Liver (tissue), 9 donors: ENCODE measurements around the gene NUCKS1. TPM values are rescaled to one million over a fixed set of nuclear protein-coding genes. Genes with fewer than 3 reads are reported as not detected.

Experiments
- DNase-seq: peaks from one replicate; pipeline ENCODE4 v3.0.0-alpha.2; 2017; ENCODE audit warnings: low spot score
- H3K27ac ChIP-seq, 2 donors: one replicate each; pipeline ENCODE4 v1.7.0; 2013; ENCODE audit warnings: inconsistent platforms in 2 of 2, low read length in 2 of 2, control low read depth in 1 of 2, low read depth in 1 of 2, mild to moderate bottlenecking in 1 of 2
- H3K27me3 ChIP-seq, 4 donors: one replicate each; pipeline versions ENCODE4 v1.6.1 to v1.7.0; 2013; ENCODE audit warnings: low read length in 3 of 4, inconsistent platforms in 1 of 4, mild to moderate bottlenecking in 1 of 4, moderate library complexity in 1 of 4; ENCODE audit not compliant: control insufficient read depth in 4 of 4, insufficient read depth in 4 of 4
- H3K36me3 ChIP-seq, 4 donors: one replicate each; pipeline versions ENCODE4 v1.6.1 to v1.7.0; 2013; ENCODE audit warnings: low read length in 3 of 4, mild to moderate bottlenecking in 3 of 4, low read depth in 1 of 4, moderate library complexity in 1 of 4; ENCODE audit not compliant: control insufficient read depth in 4 of 4, insufficient read depth in 3 of 4
- H3K4me1 ChIP-seq, 4 donors: one replicate each; pipeline versions ENCODE4 v1.6.1 to v1.7.0; 2013; ENCODE audit warnings: low read length in 3 of 4, mild to moderate bottlenecking in 3 of 4, moderate library complexity in 1 of 4; ENCODE audit not compliant: control insufficient read depth in 4 of 4, insufficient read depth in 4 of 4
- H3K4me3 ChIP-seq, 3 donors: one replicate each; pipeline versions ENCODE4 v1.6.1 to v1.7.0; 2013; ENCODE audit warnings: low read length in 3 of 3, control low read depth in 1 of 3, low read depth in 1 of 3, mild to moderate bottlenecking in 1 of 3
- H3K9ac ChIP-seq, 2 donors: one replicate each; pipeline ENCODE4 v1.7.0; 2013; ENCODE audit warnings: low read length in 2 of 2, mild to moderate bottlenecking in 2 of 2, moderate library complexity in 2 of 2, control low read depth in 1 of 2, low read depth in 1 of 2
- H3K9me3 ChIP-seq, 4 donors: one replicate each; pipeline versions ENCODE4 v1.6.1 to v1.7.0; 2013; ENCODE audit warnings: low read length in 3 of 4; ENCODE audit not compliant: control insufficient read depth in 4 of 4
- ATF3 ChIP-seq: IDR thresholded peaks from 2 replicates; pipeline ENCODE4 v1.6.1; 2016; ENCODE audit warnings: antibody characterized with exemption
- CTCF ChIP-seq: fragments of 150-350 bp; IDR thresholded peaks from 2 replicates; pipeline ENCODE4 v1.5.1; 2017; ENCODE audit warnings: improper control_type of control experiment, low read depth, low read length; ENCODE audit not compliant: missing input control
- EGR1 ChIP-seq, 2 donors: IDR thresholded peaks; 2 replicates each; pipeline ENCODE4 v1.6.1; 2016 to 2018; ENCODE audit warnings: antibody characterized with exemption in 2 of 2, low read depth in 2 of 2
- FOXA1 ChIP-seq: IDR thresholded peaks from 2 replicates; pipeline ENCODE4 v1.6.1; 2016; ENCODE audit warnings: antibody characterized with exemption
- FOXA2 ChIP-seq: IDR thresholded peaks from 2 replicates; pipeline ENCODE4 v1.6.1; 2016; ENCODE audit warnings: antibody characterized with exemption
- HNF4A ChIP-seq, 2 donors: conservative IDR thresholded peaks; 2 replicates each; pipeline ENCODE4 v1.6.1; 2016; ENCODE audit warnings: antibody characterized with exemption in 2 of 2, mild to moderate bottlenecking in 2 of 2
- HNF4G ChIP-seq: IDR thresholded peaks from 2 replicates; pipeline ENCODE4 v1.6.1; 2016; ENCODE audit warnings: antibody characterized with exemption
- MAX ChIP-seq: IDR thresholded peaks from 2 replicates; pipeline ENCODE4 v1.6.1; 2016; ENCODE audit warnings: antibody characterized with exemption
- NR2F2 ChIP-seq: IDR thresholded peaks from 2 replicates; pipeline ENCODE4 v1.6.1; 2016; ENCODE audit warnings: antibody characterized with exemption
- RAD21 ChIP-seq, 2 donors: IDR thresholded peaks; 2 replicates each; pipeline ENCODE4 v1.6.1; 2016; ENCODE audit warnings: antibody characterized with exemption in 2 of 2, mild to moderate bottlenecking in 2 of 2
- REST ChIP-seq: IDR thresholded peaks from 2 replicates; pipeline ENCODE4 v1.6.1; 2016; ENCODE audit warnings: antibody characterized with exemption, mild to moderate bottlenecking
- RXRA ChIP-seq, 2 donors: IDR thresholded peaks; 2 replicates each; pipeline ENCODE4 v1.6.1; 2017 to 2018; ENCODE audit warnings: antibody characterized with exemption in 2 of 2, mild to moderate bottlenecking in 1 of 2
- SP1 ChIP-seq: IDR thresholded peaks from 2 replicates; pipeline ENCODE4 v1.6.1; 2018; ENCODE audit warnings: antibody characterized with exemption, mild to moderate bottlenecking
- TAF1 ChIP-seq: conservative IDR thresholded peaks from 2 replicates; pipeline ENCODE4 v1.6.1; 2016; ENCODE audit warnings: antibody characterized with exemption, mild to moderate bottlenecking
- ZBTB33 ChIP-seq: IDR thresholded peaks from 2 replicates; pipeline ENCODE4 v1.6.1; 2016; ENCODE audit warnings: antibody characterized with exemption
- WGBS: extraction: QIAGEN DNeasy Blood & Tissue Kit; methylation state at CpG from one replicate; pipeline ENCODE4 v1.1.7; 2013; 5-methylcytosine and 5-hydroxymethylcytosine counted together
- polyA plus RNA-seq, 2 donors: library from polyadenylated mRNA; stranded (reverse) in 1 of 2; unstranded in 1 of 2; fragments of 200-250 nt in 1 of 2; fragments of >200 nt in 1 of 2; fragmentation: Nextera tagmentation in 1 of 2; extraction: Ambion mirVana in 1 of 2; gene quantifications; one replicate each; pipeline versions ENCODE4 v1.2.1 to v1.2.3, GENCODE V29; 2013 to 2015
- total RNA-seq, 2 donors: library from RNA; depleted of rRNA; stranded (reverse); fragments of >200 nt; gene quantifications; one replicate each; pipeline ENCODE4 v1.2.3, GENCODE V29; 2014
- donor health status: healthy.
- donor health status: healthy.
- donor health status: healthy.
- donor health status: healthy.
- donor health status: healthy.

Gene NUCKS1
- total and polyA plus RNA-seq, 4 donors = 27.0 to 86.1 (median 42.6) TPM

GRCh38 chr1:205672395-205672889 is 77.5 kb downstream of the NUCKS1 start:
- WGBS = 47% methylated on average over 11 of the region's 11 CpGs
- H3K27ac ChIP-seq = peak overlapping the region; percentile 84
- H3K9ac ChIP-seq = no peak overlapping the region
- no peak overlapping the region for H3K4me3 ChIP-seq
- H3K4me1 ChIP-seq = peaks cover 52 to 95% (median 82%) of the 10 kb centered on the region in 4 donors
- no peaks in the 10 kb centered on the region for H3K9me3 ChIP-seq
- H3K36me3 ChIP-seq = no peaks in the 10 kb centered on the region
- no peaks in the 10 kb centered on the region for H3K27me3 ChIP-seq
- DNase-seq = no peak
- TF ChIP-seq ATF3 (no peak), FOXA1 (no peak), RAD21 (IDR thresholded peaks at IDR 0.05) (peak; percentile 72 to 79), CTCF (peak; percentile 39), ZBTB33 (no peak), RXRA (IDR thresholded peaks at IDR 0.05) (no peak), HNF4G (no peak), REST (no peak), TAF1 (no peak), NR2F2 (no peak)

- no peak for DNase-seq
- Histone ChIP-seq H3K27me3 (no peaks in the 10 kb centered on the region), H3K4me1 (peaks cover 47 to 91% (median 77%) of the 10 kb centered on the region in 4 donors), H3K4me3 (peak overlapping the region; percentile 13 to 51 (median 22)), H3K27ac (peak overlapping the region; percentile 84), H3K36me3 (no peaks in the 10 kb centered on the region), H3K9ac (peak overlapping the region in 1 of 2 donors; percentile 75), H3K9me3 (no peaks in the 10 kb centered on the region)
- TF ChIP-seq RXRA (IDR thresholded peaks at IDR 0.05) = peak; percentile 67 to 73
- TF ChIP-seq HNF4A (conservative IDR thresholded peaks at IDR 0.05) = peak; percentile 40 to 60
- no peak for TF ChIP-seq FOXA1
- TF ChIP-seq ATF3 = no peak
- TF ChIP-seq NR2F2 = peak; percentile 11
- no peak for TF ChIP-seq EGR1 (IDR thresholded peaks at IDR 0.05; ENCODE audit: low read depth in 2 of 2)
- peak; percentile 54 for TF ChIP-seq SP1
- TF ChIP-seq FOXA2 = peak; percentile 25
- no peak for TF ChIP-seq ZBTB33
- TF ChIP-seq CTCF = no peak
- peak in 1 of 2 donors; percentile 14 for TF ChIP-seq RAD21 (IDR thresholded peaks at IDR 0.05)
- peak; percentile 48 for TF ChIP-seq MAX
- WGBS = 38% methylated on average over 13 of the region's 13 CpGs
Measured at GRCh38 chr1:205670611-205671430, 79.2 kb downstream of the NUCKS1 start.
